ENCODE data around the gene MAPKBP1.

The MAPKBP1 gene

GRCh38 chr15:41788262-41788661, 14.0 kb downstream of the MAPKBP1 start:
- no peak for DNase-seq (ENCODE audit: low spot score)

- no peak for DNase-seq (ENCODE audit: low spot score)
These were observed 15.0 kb downstream of the MAPKBP1 start for GRCh38 chr15:41789236-41789635.

GRCh38 chr15:41789662-41790061, 15.4 kb downstream of the MAPKBP1 start:
- no peak for DNase-seq (ENCODE audit: low spot score)

GRCh38 chr15:41790169-41790568, 15.9 kb downstream of the MAPKBP1 start:
- no peak for DNase-seq (ENCODE audit: low spot score)

- DNase-seq (ENCODE audit: low spot score), result no peak
These were observed 16.7 kb downstream of the MAPKBP1 start for GRCh38 chr15:41790756-41791546.

- no peak for DNase-seq (ENCODE audit: low spot score)
These were observed 17.3 kb downstream of the MAPKBP1 start for GRCh38 chr15:41791547-41791937.

GRCh38 chr15:41792000-41792637, 17.8 kb downstream of the MAPKBP1 start:
- no peak for DNase-seq (ENCODE audit: low spot score)

GRCh38 chr15:41794081-41794480, 19.8 kb downstream of the MAPKBP1 start:
- DNase-seq (ENCODE audit: low spot score), result no peak

GRCh38 chr15:41795996-41796856, 21.9 kb downstream of the MAPKBP1 start:
- DNase-seq (ENCODE audit: low spot score), result no peak

- no peak for DNase-seq (ENCODE audit: low spot score)
These were observed 23.1 kb downstream of the MAPKBP1 start for GRCh38 chr15:41797201-41797944.

- no peak for DNase-seq (ENCODE audit: low spot score)
These were observed 24.6 kb downstream of the MAPKBP1 start for GRCh38 chr15:41798607-41799487.

- DNase-seq (ENCODE audit: low spot score), result no peak
These were observed 25.2 kb downstream of the MAPKBP1 start for GRCh38 chr15:41799488-41799805.

- no peak for DNase-seq (ENCODE audit: low spot score)
These were observed 26.9 kb downstream of the MAPKBP1 start for GRCh38 chr15:41801185-41801584.

GRCh38 chr15:41801850-41802455, 27.7 kb downstream of the MAPKBP1 start:
- no peak for DNase-seq (ENCODE audit: low spot score)

- DNase-seq (ENCODE audit: low spot score), result no peak
These were observed 30.1 kb downstream of the MAPKBP1 start for GRCh38 chr15:41804361-41804760.

GRCh38 chr15:41804916-41805666, 30.8 kb downstream of the MAPKBP1 start:
- no peak for DNase-seq (ENCODE audit: low spot score)

- DNase-seq (ENCODE audit: low spot score), result no peak
These were observed 31.4 kb downstream of the MAPKBP1 start for GRCh38 chr15:41805711-41806110.

GRCh38 chr15:41806291-41807181, 32.3 kb downstream of the MAPKBP1 start:
- no peak for DNase-seq (ENCODE audit: low spot score)

- DNase-seq (ENCODE audit: low spot score), result no peak
These were observed 34.8 kb downstream of the MAPKBP1 start for GRCh38 chr15:41809121-41809520.
